Upper lobe of right lung (tissue), 1 donor: Measurements from ENCODE around the gene MUC12. TPM values are rescaled to one million over a fixed set of nuclear protein-coding genes. Genes with fewer than 3 reads are reported as not detected.
A peak's percentile ranks its signal among the peaks of the same experiment; 100 is the strongest.

Source experiments
- ATAC-seq: fragments of 200-7000 bp; cut with Tn5 transposase; one replicate; pipeline ENCODE4 v1.9.1; 2020; ENCODE audit warnings: mild to moderate bottlenecking, moderate library complexity
- DNase-seq: peaks from one replicate; pipeline ENCODE4 v3.0.0-alpha.2; 2020
- H3K27ac ChIP-seq: fragments of 200-600 bp; one replicate; pipeline ENCODE4 v1.8.0; 2022
- H3K27me3 ChIP-seq: fragments of 200-600 bp; one replicate; pipeline ENCODE4 v1.8.0; 2022; ENCODE audit warnings: mild to moderate bottlenecking
- H3K36me3 ChIP-seq: fragments of 200-600 bp; one replicate; pipeline ENCODE4 v1.8.0; 2022
- H3K4me1 ChIP-seq: fragments of 200-600 bp; one replicate; pipeline ENCODE4 v1.8.0; 2022
- H3K4me3 ChIP-seq: fragments of 200-600 bp; one replicate; pipeline ENCODE4 v1.8.0; 2022; ENCODE audit warnings: mild to moderate bottlenecking
- H3K9me3 ChIP-seq: fragments of 200-600 bp; one replicate; pipeline ENCODE4 v1.8.0; 2022
- intact Hi-C: fragments of 100-400 bp; cut with DNase I; formaldehyde crosslinking; loops from one replicate; pipeline ENCODE4 v1.11.0; 2022
- total RNA-seq: library from RNA; stranded (reverse); fragmentation: NEBNext Ultra II Directional; extraction: Animal tissue kit (Norgen Biotek cat#: 25700); gene quantifications from one replicate; pipeline ENCODE4 v1.2.1, GENCODE V29; 2021
- TF ChIP-seq, protein P1 (sequence below): fragments of 200-600 bp; IDR thresholded peaks from one replicate; pipeline ENCODE4 v1.8.0; 2022; ENCODE audit warnings: antibody characterized with exemption
- donor health status: DM: no; HTN: yes; CAD: no; lungs with severe emphysema.

MUC12 gene
- total RNA-seq, 1 donor from 2014 or later: not detected

DNA sequence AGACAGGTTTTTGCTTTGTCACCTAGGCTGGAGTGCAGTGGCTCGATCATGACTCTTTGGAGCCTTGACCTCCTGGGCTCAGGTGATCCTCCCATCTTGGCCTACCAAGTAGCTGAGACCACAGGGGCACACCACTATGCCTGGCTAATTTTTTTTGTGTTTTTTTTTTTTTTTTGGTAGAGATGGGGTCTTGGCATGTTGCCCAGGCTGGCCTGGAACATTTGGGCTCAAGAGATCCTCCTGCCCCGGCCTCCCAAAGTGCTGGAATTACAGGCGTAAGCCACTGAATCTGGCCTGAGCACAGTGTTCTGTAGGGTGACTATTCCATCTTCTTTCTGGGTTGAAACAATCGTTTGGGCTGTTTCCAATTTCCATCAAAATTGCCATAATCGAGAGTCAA lies 21.6 kb upstream of the MUC12 start:
- H3K27me3 ChIP-seq: peaks cover 29% of the 10 kb centered on the region
- intact Hi-C loops: no loop called here
- H3K4me3 ChIP-seq: no peak overlapping the region
- DNase-seq: no peak
- H3K27ac ChIP-seq: no peak overlapping the region
- H3K4me1 ChIP-seq: peaks cover 6% of the 10 kb centered on the region
- no peak for ATAC-seq
- H3K36me3 ChIP-seq: no peaks in the 10 kb centered on the region
- H3K9me3 ChIP-seq: no peaks in the 10 kb centered on the region
- TF ChIP-seq, protein P1, sequence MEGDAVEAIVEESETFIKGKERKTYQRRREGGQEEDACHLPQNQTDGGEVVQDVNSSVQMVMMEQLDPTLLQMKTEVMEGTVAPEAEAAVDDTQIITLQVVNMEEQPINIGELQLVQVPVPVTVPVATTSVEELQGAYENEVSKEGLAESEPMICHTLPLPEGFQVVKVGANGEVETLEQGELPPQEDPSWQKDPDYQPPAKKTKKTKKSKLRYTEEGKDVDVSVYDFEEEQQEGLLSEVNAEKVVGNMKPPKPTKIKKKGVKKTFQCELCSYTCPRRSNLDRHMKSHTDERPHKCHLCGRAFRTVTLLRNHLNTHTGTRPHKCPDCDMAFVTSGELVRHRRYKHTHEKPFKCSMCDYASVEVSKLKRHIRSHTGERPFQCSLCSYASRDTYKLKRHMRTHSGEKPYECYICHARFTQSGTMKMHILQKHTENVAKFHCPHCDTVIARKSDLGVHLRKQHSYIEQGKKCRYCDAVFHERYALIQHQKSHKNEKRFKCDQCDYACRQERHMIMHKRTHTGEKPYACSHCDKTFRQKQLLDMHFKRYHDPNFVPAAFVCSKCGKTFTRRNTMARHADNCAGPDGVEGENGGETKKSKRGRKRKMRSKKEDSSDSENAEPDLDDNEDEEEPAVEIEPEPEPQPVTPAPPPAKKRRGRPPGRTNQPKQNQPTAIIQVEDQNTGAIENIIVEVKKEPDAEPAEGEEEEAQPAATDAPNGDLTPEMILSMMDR: no peak

DNA sequence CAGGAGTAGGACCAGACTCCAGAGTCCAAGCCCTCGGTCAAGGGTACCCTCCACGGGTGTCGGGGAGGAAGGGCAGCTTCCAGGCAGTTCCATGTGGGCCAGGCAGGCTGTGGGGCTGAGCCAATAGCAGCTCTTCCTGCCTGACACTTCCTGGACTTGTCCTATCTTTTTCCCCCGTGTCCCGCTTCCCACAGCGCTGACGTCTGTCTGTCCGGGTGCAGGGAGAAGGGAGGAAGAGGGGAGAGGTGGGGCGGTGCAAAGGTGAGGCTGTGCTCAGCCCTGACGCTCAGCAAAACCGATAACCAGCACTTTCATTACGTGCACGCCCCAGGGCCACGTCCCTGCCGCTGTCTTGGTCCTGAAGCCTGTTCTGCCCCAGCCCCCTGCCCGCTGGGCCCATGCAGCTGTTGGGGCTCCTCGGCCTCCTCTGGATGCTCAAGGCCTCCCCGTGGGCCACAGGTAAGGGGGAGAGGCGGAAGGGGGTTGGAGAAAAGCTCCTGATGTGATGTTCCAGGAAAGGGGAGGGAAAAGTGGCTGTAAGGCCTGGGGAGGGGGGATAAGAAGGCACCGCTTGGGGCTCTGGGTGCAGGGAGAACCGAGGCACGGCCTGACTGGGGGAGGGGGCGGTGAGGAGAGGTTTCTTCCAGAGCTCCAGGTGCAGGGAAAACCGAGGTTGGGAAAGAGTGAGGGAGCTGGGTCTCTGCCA lies 20.0 kb upstream of the MUC12 start, which contains the start of gene MUC3A:
Gene MUC3A (plus strand): TSS at position 308 of the 706 bp plus-strand sequence. CDS start 91 bp downstream, at position 399.
- Histone ChIP-seq H3K36me3 (no peaks in the 10 kb centered on the region), H3K4me3 (no peak within 1 kb of the TSS), H3K27me3 (peaks cover 29% of the 10 kb centered on the region), H3K4me1 (no peaks in the 10 kb centered on the region), H3K27ac (no peak within 1 kb of the TSS), H3K9me3 (no peaks in the 10 kb centered on the region)
- peak; percentile 14 for ATAC-seq
- TF ChIP-seq, protein P1: no peak
- DNase-seq: no peak
- intact Hi-C loops: no loop called here

DNA sequence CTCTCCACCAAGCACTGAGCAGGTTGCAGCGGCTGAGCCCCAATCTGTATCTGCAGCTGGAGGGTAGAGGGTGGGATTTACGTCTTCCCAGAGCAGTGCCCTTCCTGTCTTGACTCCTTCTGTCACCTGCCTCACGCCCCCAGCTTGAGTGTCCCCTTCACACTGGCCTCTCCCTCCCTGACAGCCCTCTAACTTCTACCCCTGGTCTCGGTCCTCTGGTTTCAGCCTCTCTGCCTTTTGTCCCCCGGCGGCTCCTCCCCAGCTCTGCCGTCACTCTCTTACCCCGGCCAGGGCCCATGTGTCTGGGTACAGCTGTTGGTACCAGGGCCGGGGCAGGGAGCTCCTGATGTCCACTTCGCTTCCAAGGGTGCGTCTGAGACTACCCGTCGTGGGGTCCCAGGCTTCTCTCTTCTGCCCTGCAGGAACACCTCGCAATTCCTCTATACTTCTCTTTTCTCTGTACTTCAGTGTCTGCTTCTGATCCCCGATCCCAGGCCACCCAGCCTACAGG lies 19.4 kb upstream of the MUC12 start:
- intact Hi-C loops: no loop called here
- TF ChIP-seq, protein P1: no peak
- Histone ChIP-seq H3K9me3 (no peaks in the 10 kb centered on the region), H3K4me1 (no peaks in the 10 kb centered on the region), H3K27me3 (peaks cover 29% of the 10 kb centered on the region), H3K27ac (no peak overlapping the region), H3K4me3 (no peak overlapping the region), H3K36me3 (no peaks in the 10 kb centered on the region)
- DNase-seq: no peak
- no peak for ATAC-seq

DNA sequence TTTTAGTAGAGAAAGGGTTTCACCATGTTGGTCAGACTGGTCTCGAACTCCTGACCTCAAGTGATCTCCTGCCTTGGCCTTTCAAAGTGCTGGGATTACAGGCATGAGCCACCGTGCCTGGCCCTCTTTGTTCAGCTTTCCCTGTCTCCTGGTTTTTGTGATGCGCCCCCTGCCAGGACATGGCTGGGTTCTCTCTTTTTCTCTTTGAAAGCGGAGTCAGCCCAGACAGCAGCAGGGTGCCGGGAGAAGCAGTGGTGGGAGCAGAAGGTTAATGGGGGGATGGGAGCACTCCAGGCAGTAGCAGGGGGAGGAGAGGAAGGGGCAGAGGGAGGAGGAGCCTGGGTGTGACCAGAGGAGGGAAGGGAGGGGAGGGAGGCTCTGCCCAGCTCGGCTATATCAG lies 18.2 kb upstream of the MUC12 start:
- DNase-seq (no peak), ATAC-seq (no peak)
- peaks cover 29% of the 10 kb centered on the region for H3K27me3 ChIP-seq
- no peaks in the 10 kb centered on the region for H3K36me3 ChIP-seq
- no peak overlapping the region for H3K4me3 ChIP-seq
- intact Hi-C loops: no loop called here
- TF ChIP-seq, protein P1: no peak
- no peak overlapping the region for H3K27ac ChIP-seq
- no peaks in the 10 kb centered on the region for H3K4me1 ChIP-seq
- H3K9me3 ChIP-seq: no peaks in the 10 kb centered on the region

DNA sequence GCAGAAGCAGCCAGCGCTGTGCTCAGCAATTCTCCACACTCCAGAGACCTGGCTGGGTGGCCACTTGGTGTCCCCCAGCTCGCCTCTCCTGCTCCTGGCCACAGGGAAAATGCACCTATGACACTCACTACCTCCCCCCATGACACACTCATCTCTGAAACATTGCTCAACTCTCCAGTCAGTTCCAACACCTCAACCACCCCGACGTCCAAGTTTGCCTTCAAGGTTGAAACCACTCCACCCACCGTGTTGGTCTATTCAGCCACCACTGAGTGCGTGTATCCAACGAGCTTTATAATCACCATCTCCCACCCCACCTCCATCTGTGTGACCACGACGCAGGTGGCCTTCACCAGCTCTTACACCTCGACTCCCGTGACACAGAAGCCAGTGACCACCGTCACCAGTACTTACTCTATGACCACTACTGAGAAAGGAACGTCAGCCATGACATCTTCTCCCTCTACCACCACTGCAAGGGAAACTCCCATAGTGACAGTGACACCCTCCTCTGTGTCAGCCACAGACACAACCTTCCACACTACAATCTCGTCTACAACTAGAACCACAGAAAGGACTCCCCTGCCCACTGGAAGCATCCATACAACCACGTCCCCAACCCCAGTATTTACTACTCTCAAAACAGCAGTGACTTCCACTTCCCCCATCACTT lies 17.3 kb upstream of the MUC12 start:
- H3K4me3 ChIP-seq: no peak overlapping the region
- H3K36me3 ChIP-seq: no peaks in the 10 kb centered on the region
- no peaks in the 10 kb centered on the region for H3K4me1 ChIP-seq
- H3K27ac ChIP-seq: no peak overlapping the region
- H3K27me3 ChIP-seq: peaks cover 22% of the 10 kb centered on the region
- no peaks in the 10 kb centered on the region for H3K9me3 ChIP-seq
- DNase-seq (no peak), ATAC-seq (no peak)
- TF ChIP-seq, protein P1: no peak
- intact Hi-C loops: no loop called here
